Endothelial cell of umbilical vein (primary cell): ENCODE data around the gene CREM. TPM values are rescaled to one million over a fixed set of nuclear protein-coding genes. Genes with fewer than 3 reads are reported as not detected.

ENCODE experiments used
- BruUV-seq: library from RNA; stranded (reverse); fragments of 400-500 nt; replicated peaks from 2 replicates; lab custom pipeline; 2021; lab: Mats Ljungman, UMichigan
- CTCF ChIA-PET: fragments of 300-600, 350-600 bp; sonication (Branson Sonifier 250); formaldehyde crosslinking; loops from one replicate; lab custom pipeline; 2021; ENCODE audit warnings: antibody characterized with exemption, inconsistent platforms; lab: Charles Lee
- POLR2A ChIA-PET: fragments of 300-600, 350-600 bp; sonication (Branson Sonifier 250); formaldehyde crosslinking; loops from one replicate; lab custom pipeline; 2021; ENCODE audit warnings: antibody characterized with exemption, inconsistent platforms; lab: Charles Lee
- DNase-seq: peaks from one replicate; pipeline ENCODE4 v3.0.0-alpha.2; 2011; ENCODE audit warnings: low read depth, low spot score
- FAIRE-seq: peaks from 2 replicates; lab custom pipeline; 2011; peaks lifted over from hg19 to GRCh38; lab: Jason Lieb, UNC
- H2AFZ ChIP-seq: 2 replicates; pipeline ENCODE4 v1.6.0; 2012; ENCODE audit warnings: low read depth, low read length, control low read depth, inconsistent platforms
- H3K27ac ChIP-seq: 2 replicates; pipeline ENCODE4 v1.5.1; 2011; ENCODE audit warnings: low read depth, mild to moderate bottlenecking, control low read depth, low read length, moderate library complexity; ENCODE audit not compliant: insufficient read depth
- H3K27me3 ChIP-seq, 2 experiments: 2 replicates each; pipeline versions ENCODE4 v1.6.0 to v1.6.1; 2011; ENCODE audit warnings: low read length in 2 of 2, mixed read lengths in 1 of 2; ENCODE audit not compliant: control insufficient read depth in 2 of 2, insufficient read depth in 2 of 2
- H3K36me3 ChIP-seq, 2 experiments: 2 replicates in 1 of 2; 3 replicates in 1 of 2; pipeline ENCODE4 v1.5.1; 2011; ENCODE audit warnings: low read length in 2 of 2, mild to moderate bottlenecking in 1 of 2, moderate library complexity in 1 of 2; ENCODE audit not compliant: control insufficient read depth in 2 of 2, insufficient read depth in 2 of 2; ENCODE audit errors: extremely low read depth in 1 of 2
- H3K4me1 ChIP-seq: 3 replicates; pipeline ENCODE4 v1.5.1; 2011; ENCODE audit warnings: mild to moderate bottlenecking, low read length; ENCODE audit not compliant: control insufficient read depth, insufficient read depth; ENCODE audit errors: extremely low read depth
- H3K4me2 ChIP-seq: 2 replicates; pipeline ENCODE4 v1.6.1; 2011; ENCODE audit warnings: low read length, control low read depth, mixed read lengths; ENCODE audit not compliant: insufficient read depth
- H3K4me3 ChIP-seq, 3 experiments: fragments of 200-600 bp in 1 of 3; sonication (generic), shearing (Covaris generic) in 1 of 3; replicated peaks in 1 of 3; 2 replicates each; pipeline ENCODE4 v1.5.1; 2011 to 2016; ENCODE audit warnings: control low read depth in 3 of 3, low read length in 3 of 3, mild to moderate bottlenecking in 2 of 3, inconsistent platforms in 1 of 3, low read depth in 1 of 3, moderate library complexity in 1 of 3; ENCODE audit not compliant: insufficient read depth in 1 of 3
- H3K79me2 ChIP-seq: 2 replicates; pipeline ENCODE4 v1.6.0; 2012; ENCODE audit warnings: low read length, inconsistent platforms; ENCODE audit not compliant: control insufficient read depth, insufficient read depth
- H3K9ac ChIP-seq: replicated peaks from 2 replicates; pipeline ENCODE3; 2011; ENCODE audit warnings: low read length, control low read depth; ENCODE audit not compliant: insufficient read depth; ENCODE audit errors: extremely low read depth
- H3K9me1 ChIP-seq: replicated peaks from 3 replicates; pipeline ENCODE4 v1.6.0; 2011; ENCODE audit warnings: mild to moderate bottlenecking, low read length; ENCODE audit not compliant: control insufficient read depth, insufficient read depth; ENCODE audit errors: extremely low read depth
- H3K9me3 ChIP-seq: replicated peaks from 2 replicates; pipeline ENCODE4 v1.5.1; 2012; ENCODE audit warnings: low read length, inconsistent platforms; ENCODE audit not compliant: control insufficient read depth, insufficient read depth
- H4K20me1 ChIP-seq: replicated peaks from 2 replicates; pipeline ENCODE3; 2011; ENCODE audit warnings: mild to moderate bottlenecking, low read length; ENCODE audit not compliant: control insufficient read depth, insufficient read depth; ENCODE audit errors: extremely low read depth
- EZH2 ChIP-seq: IDR thresholded peaks from 2 replicates; pipeline ENCODE4 v1.6.1; 2012; ENCODE audit warnings: borderline replicate concordance, low read depth, mild to moderate bottlenecking, moderate library complexity, low read length, inconsistent platforms; ENCODE audit not compliant: severe bottlenecking
- FOS ChIP-seq: IDR thresholded peaks from 2 replicates; pipeline ENCODE4 v1.6.1; 2011; ENCODE audit warnings: mild to moderate bottlenecking, low read length, moderate library complexity, borderline replicate concordance; ENCODE audit not compliant: insufficient read depth
- GATA2 ChIP-seq: IDR thresholded peaks from 2 replicates; pipeline ENCODE4 v1.7.0; 2011; ENCODE audit warnings: low read depth, mild to moderate bottlenecking, moderate library complexity, mixed read lengths, low read length; ENCODE audit not compliant: insufficient read length, insufficient read depth
- JUN ChIP-seq: IDR thresholded peaks from 2 replicates; pipeline ENCODE4 v1.6.1; 2011; ENCODE audit warnings: borderline replicate concordance, low read depth; ENCODE audit not compliant: insufficient read length, insufficient read depth
- MYC ChIP-seq: IDR thresholded peaks from one replicate; pipeline ENCODE4 v1.6.1; 2011; ENCODE audit warnings: mild to moderate bottlenecking, low read depth, low read length
- POLR2A ChIP-seq: IDR thresholded peaks from 2 replicates; pipeline ENCODE4 v1.6.1; 2012; ENCODE audit warnings: low read depth, mild to moderate bottlenecking, control low read depth, low read length
- POLR2AphosphoS5 ChIP-seq: IDR thresholded peaks from 2 replicates; pipeline ENCODE4 v1.6.1; 2012; ENCODE audit warnings: low read depth, mild to moderate bottlenecking, control low read depth, low read length, moderate library complexity; ENCODE audit not compliant: insufficient read depth
- dilution Hi-C: fragments of 300-500 bp; cut with MboI; formaldehyde crosslinking; loops from one replicate; pipeline ENCODE4 v1.15.0; 2019; ENCODE audit warnings: low sequenced_read_pairs; ENCODE audit not compliant: extremely low pct_ligation_motif_present
- intact Hi-C: fragments of 100-400 bp; cut with micrococcal nuclease; formaldehyde crosslinking; loops from one replicate; pipeline ENCODE4 v1.10.0; 2022
- polyA plus RNA-seq, 4 experiments: library from polyadenylated mRNA; depleted of rRNA in 3 of 4; stranded (reverse) in 3 of 4; unstranded in 1 of 4; fragments of >200 nt; gene quantifications; 2 replicates each; pipeline versions ENCODE4 v1.2.1 to v1.2.3, GENCODE V29; 2011 to 2012; ENCODE audit warnings: missing spikeins in 1 of 4
- total RNA-seq: library from RNA; stranded (reverse); gene quantifications from 2 replicates; pipeline ENCODE4 v1.2.3, GENCODE V29; 2021
- TF ChIP-seq, protein P1 (sequence below), 2 donors: IDR thresholded peaks; 1 replicate in 1 of 2; 2 replicates in 1 of 2; pipeline ENCODE4 v1.5.1; 2011; ENCODE audit warnings: low read length in 2 of 2, mild to moderate bottlenecking in 2 of 2, moderate library complexity in 2 of 2, control low read depth in 1 of 2, inconsistent platforms in 1 of 2, low read depth in 1 of 2; ENCODE audit not compliant: insufficient read depth in 1 of 2; ENCODE audit errors: extremely low read depth in 1 of 2
- TF ChIP-seq, protein P2 (sequence below): IDR thresholded peaks from 2 replicates; pipeline ENCODE4 v1.6.1; 2011; ENCODE audit not compliant: insufficient read depth, insufficient read length

Gene CREM
- total and polyA plus RNA-seq, 2 donors (not counting 3 experiments of a cell fraction or from before 2014, with no cell fraction given), result 35.5 to 39.8 TPM

DNA sequence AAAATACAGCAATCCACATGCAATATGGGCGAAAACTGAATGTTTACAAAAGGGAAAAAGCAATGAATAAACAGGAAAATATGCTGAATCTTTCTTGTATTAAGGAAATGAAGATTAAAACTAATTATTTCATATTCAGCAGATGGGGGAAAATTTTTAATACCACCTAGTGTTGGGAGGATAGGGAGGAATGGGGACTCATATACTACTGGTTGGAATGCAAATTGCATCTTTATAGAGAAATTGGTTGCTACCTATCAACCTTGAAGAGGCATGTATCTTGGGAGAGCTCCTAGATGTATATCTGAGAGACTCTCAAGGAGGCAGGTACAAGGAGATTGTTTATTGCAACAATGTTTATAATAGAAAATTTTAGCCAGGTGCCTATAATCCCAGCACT, 101.4 kb downstream of the CREM start:
- no peak for DNase-seq
- CTCF ChIA-PET, result no interaction called here
- dilution Hi-C loops, result no loop called here
- Histone ChIP-seq H3K79me2 (no peaks in the 10 kb centered on the region), H3K9me1 (no peaks in the 10 kb centered on the region), H2AFZ (no peak overlapping the region), H3K4me2 (no peak overlapping the region), H3K9ac (no peak overlapping the region), H3K4me3 (no peak overlapping the region), H3K9me3 (no peaks in the 10 kb centered on the region), H3K27me3 (no peaks in the 10 kb centered on the region), H3K27ac (no peak overlapping the region), H4K20me1 (no peaks in the 10 kb centered on the region), H3K4me1 (peaks cover 18% of the 10 kb centered on the region), H3K36me3 (no peaks in the 10 kb centered on the region)
- POLR2A ChIA-PET, result no interaction called here
- intact Hi-C loops, result no loop called here
- BruUV-seq, result no TSS peak
- TF ChIP-seq EZH2 (no peak), POLR2AphosphoS5 (no peak), MYC (no peak), JUN (no peak), FOS (no peak), GATA2 (no peak), POLR2A (no peak)
- TF ChIP-seq, protein P1, sequence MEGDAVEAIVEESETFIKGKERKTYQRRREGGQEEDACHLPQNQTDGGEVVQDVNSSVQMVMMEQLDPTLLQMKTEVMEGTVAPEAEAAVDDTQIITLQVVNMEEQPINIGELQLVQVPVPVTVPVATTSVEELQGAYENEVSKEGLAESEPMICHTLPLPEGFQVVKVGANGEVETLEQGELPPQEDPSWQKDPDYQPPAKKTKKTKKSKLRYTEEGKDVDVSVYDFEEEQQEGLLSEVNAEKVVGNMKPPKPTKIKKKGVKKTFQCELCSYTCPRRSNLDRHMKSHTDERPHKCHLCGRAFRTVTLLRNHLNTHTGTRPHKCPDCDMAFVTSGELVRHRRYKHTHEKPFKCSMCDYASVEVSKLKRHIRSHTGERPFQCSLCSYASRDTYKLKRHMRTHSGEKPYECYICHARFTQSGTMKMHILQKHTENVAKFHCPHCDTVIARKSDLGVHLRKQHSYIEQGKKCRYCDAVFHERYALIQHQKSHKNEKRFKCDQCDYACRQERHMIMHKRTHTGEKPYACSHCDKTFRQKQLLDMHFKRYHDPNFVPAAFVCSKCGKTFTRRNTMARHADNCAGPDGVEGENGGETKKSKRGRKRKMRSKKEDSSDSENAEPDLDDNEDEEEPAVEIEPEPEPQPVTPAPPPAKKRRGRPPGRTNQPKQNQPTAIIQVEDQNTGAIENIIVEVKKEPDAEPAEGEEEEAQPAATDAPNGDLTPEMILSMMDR (IDR thresholded peaks at IDR 0.05; ENCODE audit: extremely low read depth in 1 of 2, insufficient read depth in 1 of 2, low read depth in 1 of 2, low read length in 2 of 2), result no peak
- TF ChIP-seq, protein P2, sequence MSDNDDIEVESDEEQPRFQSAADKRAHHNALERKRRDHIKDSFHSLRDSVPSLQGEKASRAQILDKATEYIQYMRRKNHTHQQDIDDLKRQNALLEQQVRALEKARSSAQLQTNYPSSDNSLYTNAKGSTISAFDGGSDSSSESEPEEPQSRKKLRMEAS, result no peak
- no peak for FAIRE-seq
